ENCODE data around the gene NBEAL2. TPM values are rescaled to one million over a fixed set of nuclear protein-coding genes. Genes with fewer than 3 reads are reported as not detected.

Gene NBEAL2
- total RNA-seq, 4 donors from 2014 or later, result 128 to 297 (median 185) TPM

- no peak for TF ChIP-seq POLR2A (IDR thresholded peaks at IDR 0.05)
- no peak for TF ChIP-seq CTCF (IDR thresholded peaks at IDR 0.05)
- no peaks in the 10 kb centered on the region for H3K27me3 ChIP-seq
- no peaks in the 10 kb centered on the region for H3K9me3 ChIP-seq
- H3K4me3 ChIP-seq, result peak overlapping the region in 2 of 4 donors; percentile 4 to 64
- 57 to 79% methylated on average over 9 of the region's 9 CpGs for WGBS, 2 donors
- peaks cover 30 to 89% (median 56%) of the 10 kb centered on the region in 3 donors for H3K4me1 ChIP-seq
- no peak for DNase-seq
- intact Hi-C loops (cut with DNase I), result loop anchor here (5.0 kb wide), 1 partner anchor 37 kb away; no protein-coding TSS in a partner anchor
- H3K36me3 ChIP-seq, result peaks cover 0 to 17% (median 0%) of the 10 kb centered on the region in 3 donors
- peak overlapping the region in 3 of 4 donors; percentile 97 to 99 (median 97) for H3K27ac ChIP-seq
Measured at GRCh38 chr3:46974421-46975171, 4.9 kb upstream of the NBEAL2 start.

GRCh38 chr3:46976326-46977190, 2.9 kb upstream of the NBEAL2 start, which contains the start of gene CCDC12:
CCDC12 (minus strand) TSS chr3:46976745; CDS start chr3:46976732, 13 bp downstream.
- no peaks in the 10 kb centered on the region for H3K27me3 ChIP-seq
- no peaks in the 10 kb centered on the region for H3K9me3 ChIP-seq
- H3K4me3 ChIP-seq, result peak within 1 kb of the TSS; percentile 45 to 83 (median 74)
- intact Hi-C loops (cut with DNase I), result loop anchor here (5.0 kb wide), 1 partner anchor 39 kb away; no protein-coding TSS in a partner anchor
- peaks cover 0 to 2% (median 0%) of the 10 kb centered on the region in 3 donors for H3K36me3 ChIP-seq
- H3K27ac ChIP-seq, result peak within 1 kb of the TSS; percentile 91 to 99 (median 97)
- TF ChIP-seq CTCF (IDR thresholded peaks at IDR 0.05) (peak in 1 of 6 experiments; percentile 31), POLR2A (IDR thresholded peaks at IDR 0.05) (peak in 3 of 4 donors; percentile 50 to 85 (median 71))
- WGBS, 2 donors, result 1% methylated on average over 45 to 63 of the region's 64 CpGs
- peak; percentile 92 for DNase-seq
- peaks cover 24 to 86% (median 57%) of the 10 kb centered on the region in 3 donors for H3K4me1 ChIP-seq

GRCh38 chr3:46977811-46978195, 1.7 kb upstream of the NBEAL2 start:
- no peak overlapping the region for H3K4me3 ChIP-seq
- no peaks in the 10 kb centered on the region for H3K27me3 ChIP-seq
- no peaks in the 10 kb centered on the region for H3K36me3 ChIP-seq
- 90 to 96% methylated on average over 3 of the region's 5 CpGs for WGBS, 2 donors
- H3K4me1 ChIP-seq, result peaks cover 32 to 86% (median 65%) of the 10 kb centered on the region in 3 donors
- DNase-seq, result no peak
- no peak for TF ChIP-seq CTCF (IDR thresholded peaks at IDR 0.05)
- TF ChIP-seq POLR2A (IDR thresholded peaks at IDR 0.05), result no peak
- no peaks in the 10 kb centered on the region for H3K9me3 ChIP-seq
- H3K27ac ChIP-seq, result peak overlapping the region; percentile 88 to 99 (median 97)
- intact Hi-C loops (cut with DNase I), result loop anchor here (5.0 kb wide), 1 partner anchor 41 kb away; no protein-coding TSS in a partner anchor

- no peak for DNase-seq
- Histone ChIP-seq H3K9me3 (no peaks in the 10 kb centered on the region), H3K27ac (peak overlapping the region; percentile 96 to 99 (median 97)), H3K4me1 (peaks cover 32 to 86% (median 65%) of the 10 kb centered on the region in 3 donors), H3K27me3 (no peaks in the 10 kb centered on the region), H3K4me3 (peak overlapping the region in 3 of 4 donors; percentile 66 to 88 (median 69)), H3K36me3 (peaks cover 0 to 2% (median 0%) of the 10 kb centered on the region in 3 donors)
- no peak for TF ChIP-seq POLR2A (IDR thresholded peaks at IDR 0.05)
- no peak for TF ChIP-seq CTCF (IDR thresholded peaks at IDR 0.05)
- 89 to 97% methylated on average over 3 to 7 of the region's 9 CpGs for WGBS, 2 donors
- intact Hi-C loops (cut with DNase I), result loop anchor here (5.0 kb wide), 1 partner anchor 41 kb away; no protein-coding TSS in a partner anchor
Measured at GRCh38 chr3:46978381-46978780, 1.1 kb upstream of the NBEAL2 start.
